Glomerular visceral epithelial cell (primary cell): Measurements from ENCODE around the gene ZNF469.
"Not testable (repeated sequence)": the region's sequence is repeated elsewhere in the genome, so short reads cannot be mapped to it uniquely, and the experiment has no call there.

Experiments
- DNase-seq: peaks from one replicate; pipeline ENCODE4 v3.0.0-alpha.2; 2016; ENCODE audit errors: extremely low spot score

Gene ZNF469

DNA sequence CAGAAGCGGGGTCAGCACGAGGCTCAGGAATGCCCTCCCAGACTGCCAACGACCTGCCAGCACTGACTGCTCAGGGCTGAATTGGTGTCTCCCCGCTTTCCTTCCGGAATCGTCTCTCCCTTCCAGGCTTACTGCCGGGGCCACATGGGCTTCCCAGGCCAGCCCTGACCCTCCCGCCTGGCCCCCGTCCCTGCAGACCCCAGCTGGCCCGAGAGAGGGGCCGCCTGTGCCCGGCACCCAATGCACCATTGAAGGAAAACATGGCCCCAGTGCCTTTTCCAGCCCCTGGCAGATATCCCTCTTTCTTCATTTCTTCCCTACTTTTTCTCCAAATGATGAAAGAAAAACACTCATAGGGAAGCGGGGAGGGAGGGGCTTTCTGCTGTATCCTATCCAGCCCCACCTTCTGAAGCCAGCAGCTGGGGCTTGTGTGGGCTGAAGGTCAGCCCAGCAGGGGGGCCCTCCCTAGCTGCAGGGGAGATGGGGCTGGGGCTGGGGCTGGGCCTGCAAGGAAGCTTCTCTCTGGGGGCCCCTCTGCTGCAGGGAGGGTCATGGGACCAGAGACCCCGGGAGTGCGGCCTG lies 25.9 kb downstream of the ZNF469 start:
- no peak for DNase-seq

GRCh38 chr16:88409296-88410065 lies 26.7 kb downstream of the ZNF469 start:
- DNase-seq: no peak

DNA sequence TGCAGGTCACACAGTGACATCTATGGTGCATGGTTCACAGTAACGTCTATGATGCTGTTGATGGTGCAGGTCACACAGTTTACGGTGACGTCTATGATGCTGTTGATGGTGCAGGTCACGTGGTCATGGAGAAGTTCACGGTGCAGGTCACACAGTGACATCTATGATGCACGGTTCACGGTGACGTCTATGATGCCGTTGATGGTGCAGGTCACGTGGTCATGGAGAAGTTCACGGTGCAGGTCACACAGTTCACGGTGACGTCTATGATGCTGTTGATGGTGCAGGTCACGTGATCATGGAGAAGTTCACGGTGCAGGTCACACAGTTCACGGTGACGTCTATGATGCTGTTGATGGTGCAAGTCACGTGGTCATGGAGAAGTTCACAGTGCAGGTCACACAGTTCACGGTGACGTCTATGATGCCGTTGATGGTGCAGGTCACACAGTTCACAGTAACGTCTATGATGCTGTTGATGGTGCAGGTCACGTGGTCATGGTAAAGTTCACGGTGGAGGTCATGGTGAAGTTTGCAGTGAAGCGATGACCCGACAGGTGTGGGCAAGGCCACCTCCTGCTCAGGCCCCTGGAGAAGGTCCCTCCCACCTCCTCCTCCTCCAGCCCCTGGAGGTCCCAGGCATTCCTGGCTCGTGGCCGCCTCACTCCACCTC lies 27.7 kb downstream of the ZNF469 start:
- not testable (repeated sequence) for DNase-seq

- no peak for DNase-seq
Observed at GRCh38 chr16:88411951-88412576, 29.3 kb downstream of the ZNF469 start.

GRCh38 chr16:88412766-88413165 lies 30.0 kb downstream of the ZNF469 start:
- no peak for DNase-seq

DNA sequence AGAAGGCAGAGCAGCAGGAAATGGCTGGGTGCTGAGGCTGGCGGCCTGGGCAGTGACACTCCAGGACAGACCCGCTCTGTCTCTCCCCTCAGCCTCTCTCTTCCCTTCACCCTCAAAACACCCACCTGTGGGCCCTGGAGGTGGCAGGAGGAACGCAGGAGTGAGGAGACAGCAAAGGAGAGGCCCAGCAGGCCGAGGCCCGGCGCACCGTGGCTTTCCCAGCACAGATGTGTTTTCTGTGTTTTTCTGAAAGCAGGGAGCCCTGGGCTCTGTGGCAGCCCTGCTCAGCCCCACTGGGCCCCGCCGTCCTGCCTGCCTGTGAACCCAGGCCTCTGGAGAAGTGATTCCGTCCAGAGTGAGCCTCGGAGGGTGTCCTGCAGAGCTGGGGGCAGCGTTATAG lies 30.5 kb downstream of the ZNF469 start:
- no peak for DNase-seq

DNA sequence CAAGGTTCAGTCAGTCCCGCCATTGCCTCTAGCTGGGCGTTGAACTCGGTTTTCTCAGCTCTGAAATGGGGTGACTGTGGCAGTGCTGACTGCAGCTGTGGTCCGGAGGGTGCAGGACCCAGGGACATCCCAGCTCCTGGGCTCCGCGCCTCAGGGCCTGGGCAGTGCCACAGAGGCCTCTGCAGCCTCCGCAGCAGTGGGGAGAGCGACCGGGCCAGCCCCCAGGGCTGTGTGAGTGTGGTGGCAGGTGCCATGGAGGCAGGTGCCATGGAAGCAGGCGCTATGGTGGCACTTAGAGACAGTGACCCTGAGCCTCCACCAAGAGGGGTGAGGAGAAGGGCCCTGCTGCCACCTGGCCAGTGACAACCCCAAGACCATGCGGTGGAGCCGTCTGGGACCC lies 30.9 kb downstream of the ZNF469 start:
- no peak for DNase-seq

DNA sequence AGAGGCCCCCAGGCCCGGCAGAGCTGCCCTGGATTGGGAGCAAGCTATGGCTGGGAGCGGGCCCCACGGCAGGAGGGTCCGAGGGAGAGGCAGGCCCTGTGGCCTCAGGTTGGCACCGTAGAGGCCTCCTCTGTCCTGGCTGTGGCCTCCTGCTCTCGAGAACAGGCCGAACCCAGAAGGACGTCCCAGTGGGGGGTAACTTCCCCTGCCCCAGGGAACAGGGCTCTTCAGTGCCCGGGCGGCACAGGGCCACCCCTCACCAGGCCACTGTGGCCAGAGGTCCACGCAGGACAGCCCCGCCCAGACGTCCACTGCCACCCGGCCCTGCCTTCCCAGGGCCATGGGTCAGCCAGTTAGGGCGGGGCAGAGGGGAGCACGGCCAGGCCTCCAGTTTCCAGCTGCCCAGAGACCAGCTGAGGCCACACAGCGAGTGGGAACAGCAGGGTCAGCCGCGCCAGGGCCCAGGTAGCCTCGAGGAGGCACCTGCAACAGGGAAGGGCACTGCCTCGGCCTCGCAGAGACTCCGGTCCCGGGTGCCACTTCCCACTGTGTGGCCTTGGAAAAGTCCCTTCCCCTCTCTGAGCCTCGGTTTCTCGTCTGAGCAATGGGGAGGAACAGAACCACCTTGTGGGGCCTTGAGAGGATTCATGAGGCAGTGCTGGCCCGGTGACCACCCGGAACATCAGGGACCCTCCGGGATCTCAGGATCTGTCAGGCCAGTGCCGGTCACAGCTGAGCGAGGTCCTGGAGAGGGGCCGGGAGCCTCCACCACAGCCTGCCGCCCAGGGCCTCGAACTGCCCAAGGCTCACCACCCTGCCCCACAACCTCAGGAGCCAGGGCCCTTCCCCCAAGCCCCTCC lies 32.0 kb downstream of the ZNF469 start:
- DNase-seq: no peak

DNA sequence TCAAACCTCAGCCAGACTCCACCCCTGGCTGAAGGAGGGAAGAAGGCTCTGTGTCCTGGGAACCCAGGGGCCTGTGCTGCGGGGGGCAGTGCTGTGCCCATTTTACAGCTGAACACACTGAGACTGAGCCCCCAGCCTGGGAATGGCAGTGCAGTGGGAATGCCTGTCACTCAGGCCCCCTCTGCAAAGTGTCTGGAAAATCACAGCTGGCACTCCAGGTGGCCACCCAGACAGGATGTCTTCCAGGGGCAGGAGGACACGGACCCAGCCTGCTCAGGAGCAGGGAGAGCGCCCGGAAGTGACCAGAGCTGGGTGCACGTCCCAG lies 32.6 kb downstream of the ZNF469 start:
- DNase-seq: no peak

GRCh38 chr16:88415713-88416323 lies 33.1 kb downstream of the ZNF469 start:
- DNase-seq: no peak

GRCh38 chr16:88416686-88417085 lies 33.9 kb downstream of the ZNF469 start:
- no peak for DNase-seq

- DNase-seq: no peak
Observed at GRCh38 chr16:88417684-88418476, 35.1 kb downstream of the ZNF469 start.

- no peak for DNase-seq
Observed at GRCh38 chr16:88418869-88419268, 36.1 kb downstream of the ZNF469 start.

- DNase-seq: no peak
Observed at GRCh38 chr16:88419790-88420189, 37.0 kb downstream of the ZNF469 start.

DNA sequence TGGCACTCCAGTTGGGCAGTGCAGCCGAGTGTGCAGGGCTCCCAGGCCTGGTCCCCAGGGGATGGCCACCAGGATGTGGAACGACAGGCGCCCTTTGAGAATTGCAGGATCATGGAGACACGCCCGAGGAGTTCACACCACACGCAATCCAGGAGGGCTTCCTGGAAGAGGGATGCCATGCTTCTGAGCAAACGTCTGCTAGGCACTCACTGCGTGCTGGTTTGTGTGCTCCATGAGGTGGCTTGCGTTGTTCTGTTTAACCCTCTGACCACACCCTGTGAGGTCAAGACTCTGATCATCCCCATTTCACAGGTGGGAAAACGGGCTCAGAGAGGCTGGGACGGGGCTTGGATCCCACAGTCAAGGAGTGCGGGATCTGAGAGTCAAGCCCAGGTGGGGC lies 37.7 kb downstream of the ZNF469 start:
- no peak for DNase-seq

- DNase-seq: no peak
Observed at GRCh38 chr16:88421301-88421700, 38.5 kb downstream of the ZNF469 start.

- no peak for DNase-seq
Observed at GRCh38 chr16:88421871-88422433, 39.2 kb downstream of the ZNF469 start.

GRCh38 chr16:88422733-88423447 lies 40.1 kb downstream of the ZNF469 start:
- no peak for DNase-seq

DNA sequence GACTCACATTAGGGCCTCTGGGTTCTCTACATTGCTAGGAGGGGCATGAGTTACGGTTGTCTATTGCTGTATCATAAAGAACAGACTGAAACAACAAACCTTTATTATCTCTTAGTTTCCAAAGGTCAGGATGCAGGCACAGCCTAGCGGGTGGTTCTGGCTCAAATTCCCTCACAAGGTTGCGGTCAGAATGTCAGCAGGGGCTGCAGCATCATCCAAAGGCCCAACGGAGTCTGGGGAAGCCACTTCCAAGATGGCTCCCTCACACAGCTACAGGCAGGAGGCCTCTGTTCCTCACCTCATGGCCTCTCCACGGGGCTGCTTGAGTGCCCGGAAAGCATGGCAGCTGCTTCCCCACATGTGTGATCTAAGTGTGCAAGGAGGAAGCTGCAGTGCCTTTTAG lies 40.7 kb downstream of the ZNF469 start:
- no peak for DNase-seq
